MV-4-11 (cell line): Measurements from ENCODE around the gene PPID.
A peak's percentile ranks its signal among the peaks of the same experiment; 100 is the strongest.
"Not testable (repeated sequence)": the region's sequence is repeated elsewhere in the genome, so short reads cannot be mapped to it uniquely, and the experiment has no call there.

Experiments
- DNase-seq: peaks from one replicate; lab custom pipeline; 2025; lab: John Stamatoyannopoulos, UW

Gene PPID

DNA sequence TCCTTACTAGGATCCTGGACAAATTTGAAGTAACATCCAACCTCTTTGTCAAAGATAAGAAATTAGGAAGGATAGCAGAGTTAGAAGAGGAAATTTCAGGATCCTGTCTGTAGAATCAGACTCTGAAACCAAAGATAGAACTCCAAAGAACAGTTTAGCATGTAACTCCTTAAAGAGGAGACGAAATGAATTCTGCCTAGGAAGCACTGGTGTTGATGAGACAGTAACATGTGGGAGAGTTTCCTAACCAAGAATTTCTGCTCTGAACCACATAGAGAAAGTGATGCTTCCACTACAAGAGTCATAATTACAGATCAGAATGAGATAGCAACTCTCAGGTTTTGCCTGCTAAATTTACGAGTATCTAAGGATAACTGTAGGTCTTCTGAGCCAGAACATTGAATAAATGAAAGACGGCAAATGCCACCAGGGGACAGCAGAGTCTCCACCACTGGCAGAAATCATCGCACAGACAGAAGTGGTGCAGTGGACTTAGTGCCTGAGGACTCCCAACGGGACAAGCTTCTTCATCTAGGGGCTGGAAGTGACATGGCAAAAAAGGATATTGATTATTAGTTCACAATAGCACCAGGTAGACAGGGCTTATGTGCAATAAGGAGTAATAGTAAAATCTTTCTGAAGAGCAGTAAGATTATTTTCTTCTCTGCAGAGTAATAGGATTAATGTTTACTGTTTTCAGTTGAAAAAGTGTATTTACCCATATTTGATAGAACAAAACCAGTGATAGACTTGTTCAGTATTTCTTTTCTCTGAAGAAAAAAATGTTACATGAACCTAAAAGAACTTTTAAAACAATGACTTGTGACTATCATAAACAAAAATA lies 6.7 kb upstream of the PPID start:
- DNase-seq = peak; percentile 14

DNA sequence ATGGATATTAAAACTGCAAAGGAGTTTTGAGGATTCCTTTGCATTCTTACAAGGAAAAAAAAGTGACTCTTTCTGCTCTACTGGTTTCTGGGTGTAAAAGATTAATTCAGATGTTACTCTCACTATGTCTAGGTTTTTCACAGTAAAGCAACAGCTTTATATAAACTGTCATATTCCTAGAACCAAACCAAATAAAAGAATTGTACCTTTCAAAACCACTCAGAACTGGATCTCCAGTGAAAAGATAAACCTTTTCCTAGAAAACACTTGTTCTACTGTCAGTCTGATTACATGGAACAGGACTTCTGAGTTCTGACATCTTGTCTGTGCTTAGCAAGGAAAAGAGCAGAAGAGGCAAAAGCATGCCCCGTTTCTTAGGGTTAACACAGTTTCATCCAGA lies 5.0 kb upstream of the PPID start:
- DNase-seq = no peak

DNA sequence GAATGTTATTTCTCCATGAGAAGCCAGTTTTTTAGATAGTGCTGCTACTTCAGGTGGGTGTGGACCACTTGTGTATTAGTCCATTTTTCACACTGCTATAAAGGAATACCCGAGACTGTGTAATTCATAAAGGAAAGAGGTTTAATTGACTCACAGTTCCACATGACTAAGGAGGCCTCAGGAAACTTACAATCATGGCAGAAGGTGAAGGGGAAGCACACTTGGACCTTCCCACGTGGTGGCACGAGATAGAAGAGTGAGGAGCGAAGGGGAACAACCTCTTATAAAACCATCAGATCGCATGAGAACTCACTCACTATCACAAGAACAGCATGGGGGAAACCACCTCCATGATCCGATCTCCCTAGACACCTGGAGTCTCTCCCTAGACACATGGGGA lies 3.4 kb upstream of the PPID start:
- no peak for DNase-seq

DNA sequence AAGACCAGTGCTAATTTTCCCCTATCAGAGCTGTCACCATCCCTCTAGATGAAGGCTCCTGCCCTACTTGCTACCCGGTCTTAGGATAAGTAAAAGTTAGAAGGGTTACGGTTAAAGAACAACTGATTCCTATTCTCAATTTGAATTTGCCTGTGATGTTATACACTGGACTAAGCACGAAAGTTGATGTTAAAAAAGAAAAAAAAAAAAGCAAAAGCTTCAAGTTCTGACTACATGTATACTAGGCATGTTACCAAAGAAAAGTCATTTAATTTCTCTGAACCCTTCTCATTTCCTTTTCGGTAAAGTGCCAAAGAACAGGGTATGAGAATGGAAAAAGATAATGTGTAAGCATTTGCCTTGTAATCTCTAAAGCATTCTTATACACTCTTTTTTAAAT lies 1.4 kb upstream of the PPID start:
- DNase-seq = no peak

DNA sequence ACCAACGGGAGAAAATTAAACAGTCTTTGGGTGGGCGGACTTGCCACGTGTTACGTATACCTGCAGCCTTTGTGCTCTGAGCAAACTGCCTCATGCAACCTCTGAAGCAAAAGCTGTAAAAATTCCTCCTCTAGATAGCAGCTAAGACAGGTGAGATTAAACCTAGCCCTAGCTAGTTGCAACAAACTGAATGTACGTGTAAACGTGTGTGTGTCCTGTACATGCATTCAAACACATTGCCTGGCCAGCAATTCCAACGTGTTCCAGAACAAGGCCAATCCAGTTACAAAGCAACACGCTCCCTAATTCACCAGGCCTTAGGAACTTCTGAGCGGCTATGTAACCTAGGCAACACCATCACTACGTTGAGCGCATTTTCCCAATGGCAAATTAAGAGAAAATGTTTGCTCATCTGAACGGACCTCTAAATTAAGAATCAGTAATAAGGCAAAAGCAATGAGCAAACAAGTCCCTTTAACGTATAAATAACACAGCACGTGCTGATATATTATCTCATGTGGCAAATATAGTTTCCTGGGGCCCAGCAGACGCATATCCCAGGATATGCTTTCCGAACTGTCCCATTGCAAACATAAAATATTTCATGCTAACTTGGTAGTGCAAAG lies 792 bp downstream of the PPID start:
- no peak for DNase-seq

DNA sequence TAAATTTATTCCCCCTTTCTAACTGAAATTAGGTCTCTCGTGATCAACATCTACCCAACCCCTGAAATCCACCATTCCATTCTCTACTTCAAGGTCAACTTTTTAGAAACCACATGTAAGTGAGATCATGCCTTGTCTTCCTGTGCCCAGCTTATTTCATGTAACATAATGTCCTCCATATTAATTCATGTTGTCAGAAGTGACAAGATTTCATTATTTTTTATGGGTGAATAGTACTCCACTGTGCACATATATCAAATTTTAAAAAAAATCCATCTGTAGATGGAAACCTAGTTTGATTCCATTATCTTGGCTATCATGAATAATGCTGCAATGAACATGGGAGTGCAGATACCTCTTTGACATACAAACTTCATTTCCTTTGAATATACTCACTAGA lies 1.5 kb downstream of the PPID start:
- DNase-seq = no peak

DNA sequence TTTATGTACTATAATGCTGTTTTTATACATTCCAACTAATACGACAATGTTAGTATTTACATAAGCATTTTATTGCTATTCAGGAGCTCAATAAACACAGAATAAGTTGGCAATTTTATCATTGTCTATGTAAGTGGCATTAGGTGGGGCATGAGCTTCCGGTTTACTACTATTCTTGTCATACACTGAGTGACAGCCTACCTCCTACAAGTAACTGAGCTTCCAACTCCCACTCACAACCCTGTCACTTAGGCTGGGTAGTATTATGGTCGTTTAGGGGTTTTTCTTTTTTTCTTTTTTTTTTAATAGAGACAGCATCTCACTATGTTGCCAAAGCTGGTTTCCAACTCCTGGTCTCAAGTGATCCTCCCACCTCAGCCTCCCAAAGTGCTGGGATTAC lies 7.4 kb downstream of the PPID start:
- no peak for DNase-seq

DNA sequence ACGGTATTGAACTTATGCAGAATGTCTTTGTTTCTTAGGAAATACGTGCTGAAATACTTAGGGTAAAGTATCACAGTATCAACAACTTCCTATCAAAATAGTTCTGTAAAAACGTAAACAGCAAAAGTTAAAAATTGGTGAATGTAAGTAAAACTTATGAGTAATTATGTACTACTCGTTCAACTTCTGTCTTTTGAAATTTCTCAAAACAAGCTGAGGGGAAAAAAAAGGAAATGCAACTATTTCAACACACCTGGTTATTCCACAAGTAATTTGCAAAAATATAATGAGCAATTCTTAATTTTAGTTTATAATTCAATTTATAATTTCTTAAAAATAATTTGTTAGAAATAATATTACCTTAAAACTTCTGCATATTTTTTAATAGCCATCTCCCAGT lies 8.3 kb downstream of the PPID start:
- peak; percentile 20 for DNase-seq

DNA sequence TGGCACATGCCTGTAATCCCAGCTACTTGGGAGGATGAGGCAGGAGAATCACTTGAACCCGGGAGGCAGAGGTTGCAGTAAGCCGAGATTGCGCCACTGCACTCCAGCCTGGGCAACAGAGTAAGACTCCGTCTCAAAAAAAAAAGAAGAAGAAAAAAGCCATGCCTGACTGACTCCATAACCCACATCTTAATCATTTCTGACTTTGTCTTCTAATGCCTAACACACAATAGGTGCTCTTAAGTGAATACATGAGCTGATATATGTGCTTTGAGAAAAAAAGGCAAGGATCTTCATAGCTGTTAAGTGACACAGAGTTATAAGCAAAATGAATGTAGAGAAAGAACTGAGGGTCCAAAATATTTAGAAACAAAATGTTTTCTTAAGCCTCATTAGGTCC lies 10.6 kb downstream of the PPID start:
- DNase-seq = not testable (repeated sequence)

DNA sequence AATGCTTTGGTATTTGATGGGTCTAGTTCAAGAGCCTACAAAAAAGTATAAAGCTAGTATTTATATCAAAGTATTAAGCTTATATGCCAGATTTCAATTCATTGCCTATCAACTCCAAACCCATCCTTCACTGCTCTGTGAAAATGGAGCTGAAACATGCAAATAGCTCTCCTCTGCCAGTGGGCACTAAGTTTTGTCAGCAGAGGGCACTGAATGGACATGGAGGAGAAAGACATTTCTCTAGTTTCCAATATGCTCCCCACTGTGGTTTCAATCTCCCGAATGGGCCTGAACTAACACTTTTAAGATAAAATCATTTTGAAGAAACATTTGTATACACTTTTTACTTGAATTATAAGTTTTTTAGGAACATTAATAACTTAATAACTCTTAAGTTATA lies 12.4 kb downstream of the PPID start:
- DNase-seq = no peak

DNA sequence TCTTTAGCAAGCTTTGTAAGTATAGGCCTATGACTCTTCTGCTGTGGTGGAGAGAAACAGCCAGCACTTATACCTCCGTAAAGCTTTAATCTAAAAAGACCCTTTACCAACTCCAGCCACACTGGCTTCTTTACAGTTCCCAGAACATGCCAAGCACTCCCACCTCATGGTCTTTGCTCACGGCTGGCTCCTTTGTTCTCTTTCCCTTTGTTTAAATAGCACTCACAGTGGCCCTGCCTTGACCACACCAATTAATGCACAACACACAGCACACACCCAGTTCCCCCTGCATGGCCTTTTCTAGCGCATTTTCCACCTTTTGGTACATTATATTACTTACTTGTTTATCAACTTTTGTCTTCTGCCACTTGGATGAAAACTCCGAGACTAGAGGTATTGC lies 18.9 kb downstream of the PPID start:
- no peak for DNase-seq

DNA sequence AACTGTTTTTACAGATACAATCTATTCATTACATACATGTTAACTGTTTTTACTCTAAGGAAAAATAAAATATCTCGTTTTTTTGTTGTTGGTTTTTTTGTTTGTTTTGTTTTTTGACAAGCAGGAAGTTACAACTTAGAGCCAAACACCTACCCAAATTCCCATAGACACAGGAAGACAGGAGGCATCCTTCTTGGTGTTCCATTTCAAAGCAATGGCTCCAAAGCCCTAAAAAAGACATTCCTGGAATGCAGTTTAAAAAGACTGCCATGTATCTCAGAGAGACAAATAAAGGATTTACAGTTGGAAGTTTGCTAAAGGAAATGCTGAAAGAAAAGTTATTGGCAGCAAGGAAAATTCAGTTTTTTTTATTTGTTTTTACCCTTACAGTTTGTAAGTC lies 34.4 kb downstream of the PPID start:
- DNase-seq = no peak

DNA sequence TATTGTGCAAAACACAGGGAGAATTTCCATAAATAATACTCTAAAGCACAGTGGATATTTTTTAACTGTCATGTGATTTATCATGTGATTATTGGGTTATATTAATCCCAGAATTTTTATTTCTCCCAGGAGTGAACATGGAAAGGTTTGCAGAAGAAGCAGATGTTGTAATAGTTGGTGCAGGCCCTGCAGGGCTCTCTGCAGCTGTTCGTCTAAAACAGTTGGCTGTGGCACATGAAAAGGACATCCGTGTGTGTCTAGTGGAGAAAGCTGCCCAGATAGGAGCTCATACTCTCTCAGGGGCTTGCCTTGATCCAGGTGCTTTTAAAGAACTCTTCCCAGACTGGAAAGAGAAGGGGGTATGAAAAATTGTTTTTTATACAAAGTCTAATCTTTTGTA lies 41.1 kb downstream of the PPID start:
- DNase-seq = no peak

DNA sequence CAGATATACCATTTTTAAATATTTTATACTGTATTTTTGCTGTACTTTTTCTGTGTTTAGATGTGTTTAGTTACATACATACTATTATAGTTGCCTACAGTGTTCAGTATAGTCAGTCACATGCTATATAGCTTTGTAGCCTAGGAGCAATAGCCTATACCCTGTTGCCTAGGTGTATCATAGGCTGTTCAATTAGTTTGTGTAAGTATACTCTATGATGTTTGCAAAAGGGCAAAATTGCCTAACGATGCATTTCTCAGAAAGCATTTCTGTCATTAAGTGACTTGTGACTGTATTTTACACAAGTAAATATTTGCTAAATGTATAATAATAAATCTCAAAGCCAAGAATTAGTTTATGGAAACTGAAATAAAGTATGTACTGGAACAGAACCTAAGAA lies 41.6 kb downstream of the PPID start:
- DNase-seq = no peak

DNA sequence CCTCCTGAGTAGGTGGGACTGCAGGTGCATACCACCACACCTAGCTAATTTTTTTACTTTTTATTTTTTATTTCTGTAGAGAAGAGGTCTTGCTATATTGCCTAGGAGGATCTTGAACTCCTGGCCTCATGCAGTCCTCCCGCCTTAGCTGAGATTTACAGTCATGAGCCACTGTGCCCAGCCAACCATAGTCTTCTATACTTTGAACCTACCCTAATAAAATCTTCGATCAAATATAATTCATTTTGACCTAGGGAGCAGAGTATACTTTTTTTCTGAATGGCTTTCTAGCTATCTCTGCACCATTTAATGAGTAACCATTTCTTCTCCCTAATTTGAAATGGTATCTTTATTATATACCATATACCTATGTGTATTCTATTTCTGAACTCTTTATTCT lies 44.4 kb downstream of the PPID start:
- DNase-seq = no peak

DNA sequence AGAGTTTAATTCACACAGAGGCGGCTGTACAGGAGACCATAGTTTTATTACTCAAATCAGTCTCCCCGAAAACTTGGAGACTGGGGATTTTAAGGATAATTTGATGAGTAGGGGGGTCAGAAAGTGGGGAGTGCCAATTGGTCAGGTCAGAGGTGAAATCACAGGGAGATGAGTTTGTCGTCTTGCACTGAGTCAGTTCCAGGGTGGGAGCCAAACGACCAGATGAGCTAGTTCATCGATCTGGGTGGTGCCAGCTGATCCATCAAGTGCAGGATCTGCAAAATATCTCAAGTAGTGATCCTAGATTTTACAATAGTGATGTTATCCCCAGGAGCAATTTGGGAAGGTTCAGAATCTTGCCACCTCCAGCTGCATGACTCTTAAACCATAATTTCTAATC lies 47.1 kb downstream of the PPID start:
- DNase-seq = no peak

DNA sequence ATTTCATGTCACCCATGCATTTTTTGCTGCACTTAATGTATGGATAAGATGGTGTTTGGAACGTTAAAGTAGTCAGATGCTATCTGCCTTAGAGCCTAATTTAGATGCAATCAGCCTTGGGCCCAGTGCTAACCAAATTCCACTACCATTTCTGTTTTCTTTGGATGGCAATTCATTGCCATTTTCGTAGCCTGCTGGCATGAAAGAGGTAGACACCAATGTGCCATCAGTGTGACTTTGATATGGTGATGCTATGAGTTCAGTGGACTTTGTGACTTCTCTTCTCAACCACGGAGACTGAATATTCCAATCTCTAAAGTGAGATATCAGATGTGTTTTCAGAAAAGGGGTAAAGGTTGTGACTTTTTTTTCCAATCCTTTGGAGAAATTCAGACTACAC lies 49.6 kb downstream of the PPID start:
- no peak for DNase-seq

DNA sequence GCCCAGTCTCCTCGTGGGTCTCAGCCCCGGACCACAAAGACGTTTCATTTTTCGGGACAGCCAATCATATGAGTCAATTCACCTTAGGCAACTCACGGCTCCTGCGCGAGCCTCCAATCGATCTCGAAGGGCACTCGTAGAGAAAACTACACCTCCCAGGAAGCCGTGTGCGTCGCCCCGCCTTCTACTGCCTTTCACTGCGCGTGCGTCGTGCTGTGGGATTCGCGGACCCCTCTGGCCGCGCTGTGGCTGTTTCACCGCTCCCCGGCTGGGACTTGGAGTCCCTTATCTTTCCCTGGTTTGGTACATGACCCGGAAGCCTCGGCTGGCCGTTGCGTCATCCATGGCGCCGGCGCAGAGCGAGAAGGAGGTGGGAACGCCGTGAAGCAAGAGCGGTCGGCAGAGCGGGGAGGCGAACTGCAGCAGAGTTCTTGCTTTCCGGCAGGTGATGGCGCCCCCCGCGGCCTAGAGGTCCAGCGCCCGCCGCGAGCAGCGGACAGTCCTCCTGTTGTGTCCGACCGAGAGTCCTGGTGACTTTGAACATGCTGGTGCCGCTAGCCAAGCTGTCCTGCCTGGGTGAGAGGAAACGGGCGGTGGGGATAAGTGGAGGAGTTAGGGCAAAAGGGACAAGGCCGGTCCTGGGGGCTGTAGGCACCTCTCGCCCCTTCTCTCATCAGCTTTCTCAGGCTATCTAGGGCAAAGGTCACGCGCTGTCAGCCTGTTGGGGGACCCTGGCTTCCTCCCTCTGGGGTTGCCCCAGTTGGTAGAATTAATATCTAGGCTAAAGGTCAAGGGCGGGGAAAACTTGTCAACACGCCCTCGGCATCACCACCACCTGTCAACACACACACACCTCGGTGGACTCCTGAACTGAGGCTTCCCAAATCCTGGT lies 51.0 kb downstream of the PPID start, which contains the start of gene ETFDH:
TSS of gene ETFDH (plus strand) at position 382 of the 892 bp plus-strand sequence. CDS start at position 543, 161 bp downstream.
- DNase-seq = peak; percentile 100

DNA sequence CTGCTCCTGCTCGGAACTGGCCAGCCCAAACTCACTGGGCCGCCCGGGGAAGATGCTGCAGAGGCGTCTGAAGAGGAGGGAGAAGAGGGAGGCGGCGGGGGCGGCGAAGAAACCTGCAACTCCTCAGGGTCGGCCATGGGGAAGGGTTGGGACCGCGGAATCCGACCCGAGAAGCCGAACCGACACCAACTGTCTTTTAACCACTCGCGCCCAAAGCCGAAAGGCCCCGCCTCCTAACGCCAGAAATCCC lies 51.6 kb downstream of the PPID start, which contains the start of gene C4orf46:
TSS of gene C4orf46 (minus strand) at position 223 of the 250 bp plus-strand sequence. CDS start at position 137, 86 bp downstream.
- no peak for DNase-seq

DNA sequence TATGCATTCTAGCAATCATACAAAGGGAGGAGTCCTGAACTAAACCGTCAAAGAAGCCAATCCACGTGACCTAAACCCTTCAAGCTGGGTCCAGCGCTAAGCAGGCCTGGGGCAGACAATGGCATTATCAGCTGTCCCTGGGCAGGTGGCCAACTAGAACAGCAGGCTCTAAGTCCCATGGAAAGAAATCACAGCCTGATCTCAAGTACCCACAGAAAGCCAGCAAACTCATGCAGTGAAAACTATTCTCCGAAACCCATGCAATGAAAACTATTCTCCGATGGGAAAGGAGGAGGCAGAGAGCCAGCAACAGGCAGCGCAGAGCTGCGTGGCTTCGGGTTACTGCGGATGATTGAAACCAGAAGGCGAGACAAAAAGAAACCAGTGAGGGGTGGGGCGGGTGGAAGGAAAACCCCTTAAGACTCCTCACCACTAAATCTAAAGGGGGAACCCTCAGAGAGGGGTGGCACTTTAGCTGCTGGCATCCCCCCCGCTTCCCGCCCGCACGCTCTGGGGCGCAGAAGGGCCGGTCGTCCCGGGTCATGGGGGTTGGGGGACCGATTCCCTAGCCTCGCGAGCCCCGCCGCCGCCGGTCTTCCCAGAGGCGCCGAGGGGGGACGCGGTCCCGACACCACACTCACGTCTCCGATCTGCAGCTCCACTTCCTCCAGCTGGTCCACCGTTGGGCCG lies 52.1 kb downstream of the PPID start:
- DNase-seq = peak; percentile 44

DNA sequence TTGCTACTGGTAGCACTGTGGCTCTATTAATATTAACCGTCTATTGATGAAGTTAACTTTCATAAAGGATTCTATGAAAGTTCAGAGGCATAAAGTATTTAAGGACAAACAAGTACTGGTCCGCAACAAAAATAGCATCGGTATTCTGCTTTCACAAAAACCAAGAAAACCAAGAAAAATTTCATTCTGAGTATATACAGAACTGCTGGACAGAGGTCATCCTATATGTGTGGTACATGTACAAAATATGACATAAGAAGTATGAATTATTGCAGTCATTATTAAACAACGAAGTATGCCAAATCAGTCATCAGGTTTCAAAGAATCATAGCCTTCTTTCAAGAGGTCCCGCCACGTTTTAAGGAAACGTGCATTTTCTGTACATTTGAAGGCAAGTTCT lies 53.9 kb downstream of the PPID start:
- no peak for DNase-seq

DNA sequence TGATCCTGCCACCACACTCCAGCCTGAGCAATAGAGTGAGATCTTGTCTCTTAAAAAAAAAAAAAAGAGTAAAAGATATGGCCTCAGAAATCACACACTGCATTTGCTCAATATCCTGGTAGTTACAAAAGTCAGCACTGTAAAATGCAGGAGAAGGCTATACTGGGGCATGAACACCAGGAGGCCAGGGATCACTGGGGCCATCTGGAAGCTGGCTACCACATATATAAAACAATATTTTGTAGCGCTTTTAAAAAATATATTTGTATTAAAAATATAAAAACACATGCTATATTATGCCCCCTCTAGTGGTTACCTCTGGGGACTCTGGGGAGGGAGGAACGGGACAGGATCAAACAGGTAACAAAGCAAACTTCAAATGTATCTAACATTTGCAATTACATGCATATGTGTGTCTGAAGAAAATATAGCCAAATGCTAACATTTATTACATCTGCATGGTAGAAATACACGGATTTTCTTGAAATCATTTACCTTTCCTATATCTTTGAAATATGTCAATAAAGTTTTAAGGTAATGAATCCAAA lies 55.5 kb downstream of the PPID start:
- peak; percentile 44 for DNase-seq
